ENCODE measurements around the gene OR51B4. TPM values are rescaled to one million over a fixed set of nuclear protein-coding genes. Genes with fewer than 3 reads are reported as not detected.
A peak's percentile ranks its signal among the peaks of the same experiment; 100 is the strongest.

OR51B4 gene
- total and polyA plus RNA-seq, 9 of the 15 experiments (the other 6 are each of a cell fraction or from before 2014, with no cell fraction given) = 17.1 to 64.6 (median 39.9) TPM

DNA sequence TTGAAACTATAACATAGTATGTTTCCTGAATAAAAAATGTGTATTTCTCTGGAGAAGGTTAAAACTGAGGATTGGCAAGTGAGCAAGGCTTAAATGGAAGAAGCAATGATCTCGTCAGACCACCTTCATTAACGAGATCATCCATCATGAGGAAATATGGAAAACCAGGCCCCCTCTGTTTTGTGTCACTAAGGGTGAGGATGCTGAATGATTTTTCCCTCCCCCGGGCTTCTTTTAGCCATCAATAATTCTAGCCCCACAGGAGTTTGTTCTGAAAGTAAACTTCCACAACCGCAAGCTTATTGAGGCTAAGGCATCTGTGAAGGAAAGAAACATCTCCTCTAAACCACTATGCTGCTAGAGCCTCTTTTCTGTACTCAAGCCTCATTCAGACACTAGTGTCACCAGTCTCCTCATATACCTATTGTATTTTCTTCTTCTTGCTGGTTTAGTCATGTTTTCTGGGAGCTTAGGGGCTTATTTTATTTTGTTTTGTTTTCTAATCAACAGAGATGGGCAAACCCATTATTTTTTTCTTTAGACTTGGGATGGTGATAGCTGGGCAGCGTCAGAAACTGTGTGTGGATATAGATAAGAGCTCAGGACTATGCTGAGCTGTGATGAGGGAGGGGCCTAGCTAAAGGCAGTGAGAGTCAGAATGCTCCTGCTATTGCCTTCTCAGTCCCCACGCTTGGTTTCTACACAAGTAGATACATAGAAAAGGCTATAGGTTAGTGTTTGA lies 26.2 kb downstream of the OR51B4 start (continued):
- TF ChIP-seq, protein P1, sequence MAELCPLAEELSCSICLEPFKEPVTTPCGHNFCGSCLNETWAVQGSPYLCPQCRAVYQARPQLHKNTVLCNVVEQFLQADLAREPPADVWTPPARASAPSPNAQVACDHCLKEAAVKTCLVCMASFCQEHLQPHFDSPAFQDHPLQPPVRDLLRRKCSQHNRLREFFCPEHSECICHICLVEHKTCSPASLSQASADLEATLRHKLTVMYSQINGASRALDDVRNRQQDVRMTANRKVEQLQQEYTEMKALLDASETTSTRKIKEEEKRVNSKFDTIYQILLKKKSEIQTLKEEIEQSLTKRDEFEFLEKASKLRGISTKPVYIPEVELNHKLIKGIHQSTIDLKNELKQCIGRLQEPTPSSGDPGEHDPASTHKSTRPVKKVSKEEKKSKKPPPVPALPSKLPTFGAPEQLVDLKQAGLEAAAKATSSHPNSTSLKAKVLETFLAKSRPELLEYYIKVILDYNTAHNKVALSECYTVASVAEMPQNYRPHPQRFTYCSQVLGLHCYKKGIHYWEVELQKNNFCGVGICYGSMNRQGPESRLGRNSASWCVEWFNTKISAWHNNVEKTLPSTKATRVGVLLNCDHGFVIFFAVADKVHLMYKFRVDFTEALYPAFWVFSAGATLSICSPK (IDR thresholded peaks at IDR 0.05; ENCODE audit: borderline replicate concordance) = no peak
- TF ChIP-seq ZNF134 (CRISPR knock-in tag; conservative IDR thresholded peaks at IDR 0.05) (no peak), PHF21A (IDR thresholded peaks at IDR 0.05; ENCODE audit: borderline replicate concordance, low read depth) (no peak), BHLHE40 (IDR thresholded peaks at IDR 0.05; ENCODE audit: low read length) (no peak), TBP (optimal IDR thresholded peaks at IDR 0.05; ENCODE audit: low read depth, low read length) (peak; percentile 57), ZNF668 (CRISPR knock-in tag; IDR thresholded peaks at IDR 0.05) (no peak), L3MBTL2 (IDR thresholded peaks at IDR 0.05) (0 out of 2 replicates have a peak, but pooled peaks have one; percentile 18), KLF13 (tag; IDR thresholded peaks at IDR 0.05; ENCODE audit: borderline replicate concordance, low read depth) (no peak), NR2F6 (CRISPR knock-in tag; IDR thresholded peaks at IDR 0.05) (no peak), CCNT2 (IDR thresholded peaks at IDR 0.05; ENCODE audit: borderline replicate concordance, extremely low read depth, insufficient read length, low read depth, low read length) (peak; percentile 44)
- TF ChIP-seq, protein P2, sequence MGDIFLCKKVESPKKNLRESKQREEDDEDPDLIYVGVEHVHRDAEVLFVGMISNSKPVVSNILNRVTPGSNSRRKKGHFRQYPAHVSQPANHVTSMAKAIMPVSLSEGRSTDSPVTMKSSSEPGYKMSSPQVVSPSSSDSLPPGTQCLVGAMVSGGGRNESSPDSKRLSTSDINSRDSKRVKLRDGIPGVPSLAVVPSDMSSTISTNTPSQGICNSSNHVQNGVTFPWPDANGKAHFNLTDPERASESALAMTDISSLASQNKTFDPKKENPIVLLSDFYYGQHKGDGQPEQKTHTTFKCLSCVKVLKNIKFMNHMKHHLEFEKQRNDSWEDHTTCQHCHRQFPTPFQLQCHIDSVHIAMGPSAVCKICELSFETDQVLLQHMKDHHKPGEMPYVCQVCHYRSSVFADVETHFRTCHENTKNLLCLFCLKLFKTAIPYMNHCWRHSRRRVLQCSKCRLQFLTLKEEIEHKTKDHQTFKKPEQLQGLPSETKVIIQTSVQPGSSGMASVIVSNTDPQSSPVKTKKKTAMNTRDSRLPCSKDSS (IDR thresholded peaks at IDR 0.05; ENCODE audit: low read depth, partially characterized antibody) = no peak
- TF ChIP-seq, protein P3, sequence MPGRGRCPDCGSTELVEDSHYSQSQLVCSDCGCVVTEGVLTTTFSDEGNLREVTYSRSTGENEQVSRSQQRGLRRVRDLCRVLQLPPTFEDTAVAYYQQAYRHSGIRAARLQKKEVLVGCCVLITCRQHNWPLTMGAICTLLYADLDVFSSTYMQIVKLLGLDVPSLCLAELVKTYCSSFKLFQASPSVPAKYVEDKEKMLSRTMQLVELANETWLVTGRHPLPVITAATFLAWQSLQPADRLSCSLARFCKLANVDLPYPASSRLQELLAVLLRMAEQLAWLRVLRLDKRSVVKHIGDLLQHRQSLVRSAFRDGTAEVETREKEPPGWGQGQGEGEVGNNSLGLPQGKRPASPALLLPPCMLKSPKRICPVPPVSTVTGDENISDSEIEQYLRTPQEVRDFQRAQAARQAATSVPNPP (IDR thresholded peaks at IDR 0.05; ENCODE audit: borderline replicate concordance, insufficient read depth, insufficient read length) = no peak
- TF ChIP-seq, protein P4, sequence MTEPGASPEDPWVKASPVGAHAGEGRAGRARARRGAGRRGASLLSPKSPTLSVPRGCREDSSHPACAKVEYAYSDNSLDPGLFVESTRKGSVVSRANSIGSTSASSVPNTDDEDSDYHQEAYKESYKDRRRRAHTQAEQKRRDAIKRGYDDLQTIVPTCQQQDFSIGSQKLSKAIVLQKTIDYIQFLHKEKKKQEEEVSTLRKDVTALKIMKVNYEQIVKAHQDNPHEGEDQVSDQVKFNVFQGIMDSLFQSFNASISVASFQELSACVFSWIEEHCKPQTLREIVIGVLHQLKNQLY (CRISPR knock-in tag; conservative IDR thresholded peaks at IDR 0.05) = no peak
